GM18502 (cell line): ENCODE measurements around the gene SSPN.
A peak's percentile ranks its signal among the peaks of the same experiment; 100 is the strongest.
"Not testable (repeated sequence)": the region's sequence is repeated elsewhere in the genome, so short reads cannot be mapped to it uniquely, and the experiment has no call there.

Experiments used
- ATAC-seq: cut with Tn5 transposase; IDR thresholded peaks from one replicate; pipeline ENCODE4 v1.9.1; 2021; ENCODE audit warnings: mild to moderate bottlenecking; ENCODE audit not compliant: unreplicated experiment, poor library complexity

The SSPN gene

DNA sequence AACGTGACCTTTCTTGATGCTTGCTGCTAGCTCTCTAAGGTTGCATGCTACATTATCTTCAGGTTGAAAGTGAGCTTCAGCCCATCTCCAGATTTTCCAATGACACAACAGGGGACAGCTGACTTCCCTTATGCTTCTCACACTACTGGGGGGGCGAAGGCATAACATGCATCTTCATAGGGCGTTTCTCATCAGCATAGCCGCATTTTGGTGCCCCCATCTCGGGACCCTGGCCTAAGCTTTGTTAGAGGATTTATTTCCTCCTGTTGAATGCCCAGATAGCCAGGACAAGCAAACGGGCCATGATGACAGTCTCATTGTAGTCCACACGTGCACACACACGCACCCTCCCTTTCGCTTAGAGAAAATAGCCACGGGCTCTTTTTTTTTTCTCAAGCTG is 30.7 kb downstream of the SSPN start:
- no peak for ATAC-seq

DNA sequence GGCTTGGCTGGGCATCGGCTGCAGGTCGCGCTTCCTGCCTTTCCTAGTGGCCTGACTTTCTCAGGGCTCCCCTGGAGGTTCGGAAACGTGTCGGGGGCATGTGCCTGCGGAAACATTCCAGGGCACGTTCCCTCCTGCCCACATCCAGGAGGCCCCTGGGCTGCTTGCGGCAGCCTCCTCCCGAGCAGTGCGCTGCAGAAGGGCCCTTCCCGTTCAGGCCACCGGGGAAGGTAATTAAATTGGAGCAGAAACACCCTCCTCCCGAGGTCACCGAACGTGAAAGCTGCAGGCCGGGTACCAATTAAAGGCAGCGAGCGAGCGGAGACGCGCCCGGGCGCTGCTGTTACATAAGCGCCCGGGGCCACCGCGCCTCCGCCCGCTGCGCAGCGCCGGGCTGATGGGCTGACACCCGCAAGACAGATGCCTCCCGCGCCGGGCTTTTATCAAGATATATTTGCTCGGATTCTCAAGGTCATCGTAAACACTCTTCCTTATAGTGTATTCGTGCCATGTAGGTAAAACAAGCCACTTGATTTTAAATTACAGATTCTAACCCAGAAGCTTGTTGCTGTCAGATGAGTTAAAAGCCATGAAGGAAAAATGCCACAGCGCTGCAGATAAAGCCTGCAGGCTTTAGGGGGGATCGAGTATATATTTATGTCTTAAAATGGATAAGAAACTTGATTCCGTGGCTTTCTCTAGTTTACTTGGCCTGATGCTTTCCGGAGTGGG is 31.4 kb downstream of the SSPN start:
- no peak for ATAC-seq

- no peak for ATAC-seq
Observed at GRCh38 chr12:26227361-26227745, 32.0 kb downstream of the SSPN start.

- no peak for ATAC-seq
Observed at GRCh38 chr12:26229910-26230309, 34.5 kb downstream of the SSPN start.

GRCh38 chr12:26231470-26231869 is 36.1 kb downstream of the SSPN start:
- ATAC-seq: no peak

GRCh38 chr12:26231921-26232320 is 36.5 kb downstream of the SSPN start:
- no peak for ATAC-seq

DNA sequence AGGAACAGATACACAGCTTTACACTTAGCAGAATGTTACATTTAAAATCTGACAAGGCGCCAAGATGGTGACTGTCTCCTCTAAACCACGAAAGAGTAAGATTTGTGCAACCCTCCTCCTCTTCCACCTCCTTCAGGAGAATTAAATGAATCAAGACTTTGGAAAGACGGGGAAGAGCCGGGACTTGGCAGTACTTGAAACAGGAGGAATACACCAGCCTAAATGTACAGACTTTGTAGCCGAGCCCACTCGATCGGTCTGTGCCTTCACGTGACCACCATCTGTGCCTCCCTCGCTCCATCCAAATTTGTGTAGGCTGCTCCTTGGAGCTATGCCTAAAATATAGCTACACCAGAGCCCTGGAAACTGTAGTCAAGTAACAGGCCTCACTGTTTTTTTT is 38.3 kb downstream of the SSPN start:
- ATAC-seq: no peak

- ATAC-seq: not testable (repeated sequence)
Observed at GRCh38 chr12:26235465-26235864, 40.1 kb downstream of the SSPN start.

- ATAC-seq: no peak
Observed at GRCh38 chr12:26238341-26239121, 43.2 kb downstream of the SSPN start.

- no peak for ATAC-seq
Observed at GRCh38 chr12:26239122-26239851, 43.9 kb downstream of the SSPN start.

- no peak for ATAC-seq
Observed at GRCh38 chr12:26239852-26240815, 44.8 kb downstream of the SSPN start.

DNA sequence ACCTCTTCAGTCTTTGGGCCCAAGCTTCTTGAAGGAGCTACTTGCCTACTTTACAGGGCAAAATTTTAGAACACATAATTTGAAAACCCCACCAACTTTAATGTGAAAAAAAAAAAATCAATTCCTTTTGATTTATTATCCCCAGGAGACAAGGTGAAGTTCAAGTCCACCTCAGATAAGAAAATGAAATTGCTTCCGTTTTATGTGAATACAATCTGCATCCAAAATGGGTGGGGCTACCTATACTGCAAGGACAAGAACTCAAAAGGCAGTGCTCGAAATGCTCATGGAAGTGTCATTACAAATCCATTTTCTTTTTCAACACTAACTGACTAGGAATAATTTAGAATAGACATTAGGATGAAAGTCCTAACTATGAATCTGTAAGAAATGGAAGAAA is 45.7 kb downstream of the SSPN start:
- ATAC-seq: no peak

DNA sequence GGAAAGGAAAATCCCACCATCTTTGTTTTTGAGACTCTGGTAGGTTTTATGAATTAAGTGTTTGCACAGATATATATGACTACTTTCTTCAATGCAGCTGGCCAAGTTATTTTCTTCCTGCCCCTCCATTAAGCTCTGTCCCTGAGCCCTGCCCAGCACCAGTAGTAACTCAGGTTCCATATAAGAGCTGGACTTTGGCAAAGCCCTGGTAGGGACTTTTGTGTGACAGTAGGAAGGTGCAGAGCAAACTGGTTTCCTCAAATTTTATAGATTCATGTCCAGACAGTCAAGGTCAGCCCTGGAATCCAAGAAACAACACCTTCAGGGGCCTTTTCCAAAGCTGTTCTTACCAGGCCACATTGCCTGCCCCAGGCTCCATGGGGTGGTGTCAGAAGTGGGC is 47.3 kb downstream of the SSPN start:
- no peak for ATAC-seq

GRCh38 chr12:26244503-26244902 is 49.1 kb downstream of the SSPN start:
- ATAC-seq: no peak

DNA sequence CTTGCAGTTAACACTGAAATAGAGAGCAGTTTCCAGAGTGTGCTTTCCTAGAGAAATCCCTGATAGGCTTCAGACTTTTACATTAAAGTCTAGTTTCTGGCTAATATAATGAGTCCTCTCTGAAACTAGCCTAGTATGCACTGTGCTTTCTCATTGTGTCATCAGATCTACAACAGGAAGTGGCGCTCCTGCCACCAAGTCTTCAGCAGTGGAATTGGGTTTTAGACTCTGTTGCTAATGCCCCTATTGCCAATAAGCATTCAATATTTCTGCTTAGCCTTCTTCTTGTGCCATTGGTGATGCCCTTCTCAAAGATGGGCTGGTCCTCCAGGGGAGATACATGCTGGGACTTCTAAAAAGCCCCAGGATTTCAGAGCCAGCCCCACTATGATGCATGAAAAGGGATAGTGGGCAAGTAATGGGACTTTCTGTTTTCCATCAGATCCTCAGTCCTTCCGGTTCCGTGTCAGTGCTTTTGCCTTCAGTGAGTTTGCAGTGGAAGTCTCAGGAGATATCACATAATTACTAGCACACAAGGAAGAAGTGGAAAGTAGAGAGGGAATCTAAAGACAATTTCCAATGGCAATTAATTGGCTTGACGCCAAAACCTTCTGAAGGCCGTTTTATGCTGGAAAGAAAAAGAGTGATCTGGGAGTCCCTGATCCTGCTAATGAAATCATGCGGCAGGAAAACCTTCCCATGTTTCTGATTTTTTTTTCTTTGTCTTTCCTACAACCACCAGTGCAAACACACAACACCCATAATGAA is 50.0 kb downstream of the SSPN start:
- ATAC-seq: peak; percentile 66

DNA sequence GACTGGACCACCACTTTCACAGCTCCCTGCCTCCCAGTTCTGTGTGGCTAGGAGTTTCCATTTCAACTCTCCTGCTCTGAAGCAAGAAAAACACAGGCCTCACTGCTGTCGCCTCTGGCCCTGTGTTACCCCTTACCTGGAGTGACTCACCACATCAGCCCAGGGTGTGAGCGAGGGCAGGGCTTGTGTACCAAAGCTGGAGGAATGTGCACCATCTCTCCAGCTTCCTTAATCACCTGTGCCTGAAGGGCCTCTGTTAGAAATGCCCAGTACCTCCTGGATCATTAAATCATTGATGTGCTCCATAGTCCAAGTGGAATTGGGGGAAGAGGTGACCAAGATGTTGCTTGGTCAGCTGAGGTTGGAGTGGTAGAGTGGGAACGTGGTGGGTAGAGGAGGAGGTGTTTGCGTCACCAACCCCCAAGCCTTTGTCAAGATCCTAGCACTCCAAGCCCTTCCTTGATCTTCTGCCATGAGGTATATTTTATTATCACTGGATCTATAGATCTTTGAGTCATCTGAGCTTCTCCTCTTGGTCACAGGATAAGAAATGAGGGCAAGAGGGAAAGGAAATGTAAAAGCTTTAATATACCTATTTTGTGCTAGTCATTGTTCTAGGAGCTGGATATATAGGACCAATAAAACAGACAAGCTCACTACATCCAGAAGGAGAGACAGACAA is 51.3 kb downstream of the SSPN start:
- ATAC-seq: no peak

- no peak for ATAC-seq
Observed at GRCh38 chr12:26247873-26248272, 52.5 kb downstream of the SSPN start.

DNA sequence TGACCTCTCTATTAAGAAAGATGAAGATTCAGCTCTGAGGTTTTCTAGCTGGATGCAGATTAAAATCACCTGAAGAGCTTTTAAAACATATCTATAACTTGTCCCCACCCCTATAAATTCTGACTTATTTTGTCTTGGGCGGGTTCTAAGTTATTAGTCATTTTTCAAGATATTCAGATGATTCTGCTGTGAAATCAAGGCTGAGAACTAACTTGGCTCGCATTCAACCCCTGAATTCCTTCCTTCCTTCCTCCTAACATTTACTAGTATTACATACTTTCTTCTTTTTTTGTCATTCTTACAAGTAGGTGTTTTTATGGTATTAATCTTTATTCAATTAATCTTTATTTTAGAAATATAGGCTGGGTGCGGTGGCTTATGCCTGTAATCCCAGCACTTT is 55.4 kb downstream of the SSPN start:
- ATAC-seq: no peak

GRCh38 chr12:26251600-26251999 is 56.2 kb downstream of the SSPN start:
- ATAC-seq: no peak
